Ascending aorta (tissue), 2 donors: Measurements from ENCODE around the gene PIM3. TPM values are rescaled to one million over a fixed set of nuclear protein-coding genes. Genes with fewer than 3 reads are reported as not detected.
A peak's percentile ranks its signal among the peaks of the same experiment; 100 is the strongest.

Source experiments
- DNase-seq, 2 donors: peaks; one replicate each; pipeline ENCODE4 v3.0.0-alpha.2; 2019; ENCODE audit warnings: low spot score in 2 of 2
- H3K27ac ChIP-seq, 2 donors: fragments of 200-600 bp; sonication (generic); one replicate each; pipeline ENCODE4 v1.5.1; 2016 to 2017; ENCODE audit warnings: mild to moderate bottlenecking in 1 of 2
- H3K27me3 ChIP-seq: fragments of 200-600 bp; sonication (generic); one replicate; pipeline ENCODE4 v1.5.1; 2017
- H3K36me3 ChIP-seq, 2 donors: fragments of 200-600 bp; sonication (generic); one replicate each; pipeline ENCODE4 v1.5.1; 2016
- H3K4me1 ChIP-seq, 2 donors: fragments of 200-600 bp; sonication (generic); one replicate each; pipeline ENCODE4 v1.5.1; 2016 to 2017; ENCODE audit warnings: mild to moderate bottlenecking in 1 of 2
- H3K4me3 ChIP-seq, 2 donors: fragments of 200-600 bp; sonication (generic); one replicate each; pipeline ENCODE4 v1.5.1; 2016 to 2017; ENCODE audit warnings: mild to moderate bottlenecking in 1 of 2
- H3K9me3 ChIP-seq, 2 donors: fragments of 200-600 bp; sonication (generic); one replicate each; pipeline ENCODE4 v1.5.1; 2016
- CTCF ChIP-seq, 3 experiments: fragments of 200-600 bp in 2 of 3; fragments of 450-650 bp in 1 of 3; sonication (generic) in 2 of 3; IDR thresholded peaks; one replicate each; pipeline ENCODE4 v1.5.1; 2016 to 2019; ENCODE audit warnings: antibody characterized with exemption in 3 of 3, mild to moderate bottlenecking in 1 of 3, moderate library complexity in 1 of 3
- intact Hi-C: fragments of 100-400 bp; cut with DNase I; formaldehyde crosslinking; loops from one replicate; pipeline ENCODE4 v1.15.1; 2023
- total RNA-seq: library from RNA; depleted of rRNA; stranded (reverse); fragments of >200 nt; gene quantifications from one replicate; pipeline ENCODE4 v1.1.0, GENCODE V29; 2016

PIM3 gene
- total RNA-seq, 1 donor from 2014 or later = 269 TPM

GRCh38 chr22:49950396-49950994, 10.1 kb upstream of the PIM3 start:
- Histone ChIP-seq H3K4me1 (peaks cover 3 to 16% of the 10 kb centered on the region in 2 donors), H3K4me3 (no peak overlapping the region), H3K27me3 (no peaks in the 10 kb centered on the region), H3K9me3 (no peaks in the 10 kb centered on the region), H3K27ac (no peak overlapping the region), H3K36me3 (no peaks in the 10 kb centered on the region)
- TF ChIP-seq CTCF (IDR thresholded peaks at IDR 0.05) = no peak
- DNase-seq = no peak
- intact Hi-C loops = no loop called here

GRCh38 chr22:49951000-49951677, 9.4 kb upstream of the PIM3 start:
- peaks cover 3 to 16% of the 10 kb centered on the region in 2 donors for H3K4me1 ChIP-seq
- intact Hi-C loops = no loop called here

DNA sequence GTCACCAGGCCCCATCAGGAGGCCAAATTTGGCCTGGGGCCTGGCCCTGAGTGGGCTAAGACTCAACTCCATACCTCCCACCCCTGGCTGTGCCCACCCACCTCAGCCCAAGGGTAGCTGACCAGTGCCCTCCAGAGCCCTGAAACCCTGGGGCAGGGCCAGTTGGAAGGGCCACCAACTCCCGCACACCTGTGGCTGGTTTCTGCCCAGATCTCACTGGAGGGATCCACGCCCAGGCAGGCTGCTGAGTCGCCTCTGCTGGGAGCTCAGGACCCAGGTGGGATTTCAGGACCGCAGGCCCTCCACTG, 8.9 kb upstream of the PIM3 start:
- Histone ChIP-seq H3K27ac (peak overlapping the region in 1 of 2 donors; percentile 32), H3K27me3 (no peaks in the 10 kb centered on the region), H3K4me1 (peaks cover 3 to 16% of the 10 kb centered on the region in 2 donors), H3K36me3 (no peaks in the 10 kb centered on the region), H3K9me3 (no peaks in the 10 kb centered on the region), H3K4me3 (no peak overlapping the region)
- intact Hi-C loops = no loop called here
- DNase-seq = no peak
- TF ChIP-seq CTCF (IDR thresholded peaks at IDR 0.05) = no peak

More at GRCh38 chr22:49951000-49951677, 9.4 kb upstream of the PIM3 start:
- TF ChIP-seq CTCF (IDR thresholded peaks at IDR 0.05) = no peak
- no peaks in the 10 kb centered on the region for H3K27me3 ChIP-seq
- H3K9me3 ChIP-seq = no peaks in the 10 kb centered on the region
- no peaks in the 10 kb centered on the region for H3K36me3 ChIP-seq
- no peak for DNase-seq
- H3K27ac ChIP-seq = no peak overlapping the region
- H3K4me3 ChIP-seq = no peak overlapping the region

DNA sequence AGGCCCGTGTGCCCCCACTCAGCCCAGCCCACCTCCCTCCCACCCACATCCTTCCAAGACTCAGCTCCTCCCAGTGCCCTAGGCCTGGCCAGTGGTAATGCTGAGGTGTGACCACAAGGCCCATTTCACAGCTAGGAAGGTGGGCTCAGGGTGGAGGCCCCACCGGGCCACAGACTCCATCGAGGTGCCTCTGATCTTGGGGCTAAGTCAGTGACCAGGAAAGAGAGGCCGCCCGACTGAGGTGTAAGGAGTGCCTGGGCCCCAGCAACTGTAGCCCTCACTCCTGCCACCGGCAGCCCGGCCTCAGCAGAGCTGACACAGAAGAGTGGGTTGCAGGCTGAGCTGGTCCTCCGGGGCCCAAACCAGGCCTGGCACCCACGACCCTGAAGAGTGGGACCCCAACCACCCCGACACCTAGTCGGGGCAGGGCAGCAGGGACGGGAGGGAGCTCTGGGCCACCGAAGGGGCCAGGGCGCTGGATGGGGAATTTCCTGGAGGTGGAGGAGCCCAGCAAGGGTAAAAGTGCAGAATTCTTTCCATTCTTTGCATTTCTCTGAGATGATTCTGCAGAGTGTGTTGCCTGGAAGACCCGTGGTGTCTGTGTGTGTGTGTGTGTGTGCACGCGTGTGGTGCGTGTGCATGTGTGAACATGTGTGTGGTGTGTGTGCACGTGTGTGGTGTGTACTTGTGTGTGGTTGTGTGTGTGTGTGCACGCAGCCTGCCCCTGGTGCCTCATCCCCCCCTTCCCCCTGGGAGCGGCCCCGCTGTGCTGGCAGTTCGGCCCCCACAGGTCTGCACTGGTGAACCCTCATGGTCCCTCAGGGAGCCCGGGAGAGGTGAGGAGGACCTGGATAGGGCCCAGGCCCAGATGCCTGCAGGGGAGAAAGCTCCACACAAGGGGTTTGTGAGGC, 8.3 kb upstream of the PIM3 start:
- Histone ChIP-seq H3K27me3 (no peaks in the 10 kb centered on the region), H3K9me3 (no peaks in the 10 kb centered on the region), H3K4me3 (no peak overlapping the region), H3K4me1 (peaks cover 3 to 16% of the 10 kb centered on the region in 2 donors), H3K36me3 (no peaks in the 10 kb centered on the region), H3K27ac (peak overlapping the region; percentile 32 to 60)
- intact Hi-C loops = no loop called here
- no peak for TF ChIP-seq CTCF (IDR thresholded peaks at IDR 0.05)
- DNase-seq = no peak

DNA sequence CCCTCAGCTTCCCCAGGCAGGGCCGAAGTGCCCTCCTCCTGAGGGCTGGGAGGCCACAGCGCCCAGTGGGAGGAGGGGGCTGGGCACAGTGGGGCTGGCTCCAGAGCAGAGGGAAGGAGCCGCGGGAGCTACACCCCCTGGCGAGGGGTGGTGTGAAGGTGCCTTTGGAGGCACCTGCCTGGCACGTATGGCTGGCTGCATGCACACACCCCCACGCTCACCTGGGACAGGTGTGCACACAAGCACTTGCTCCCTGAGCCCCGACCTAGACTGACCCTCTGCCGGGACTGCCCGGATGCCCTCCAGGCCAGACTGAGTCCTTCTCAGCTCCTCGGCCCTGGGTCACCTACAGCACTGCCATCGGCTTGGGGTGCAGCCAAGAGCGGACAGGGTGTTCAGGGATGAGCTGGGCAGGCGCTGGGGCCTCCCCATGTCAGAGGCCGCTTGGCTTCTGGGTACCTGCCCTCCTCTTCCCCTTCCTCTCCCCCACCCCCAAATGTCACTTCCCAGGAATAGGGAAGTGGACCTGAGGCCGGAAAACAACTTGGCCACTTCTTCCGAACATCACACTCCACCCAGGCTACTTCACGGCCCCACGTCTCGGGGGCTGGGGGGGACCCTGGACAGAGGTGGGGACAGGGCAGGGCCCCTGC, 7.4 kb upstream of the PIM3 start:
- intact Hi-C loops = no loop called here
- TF ChIP-seq CTCF (IDR thresholded peaks at IDR 0.05) = no peak
- Histone ChIP-seq H3K9me3 (no peaks in the 10 kb centered on the region), H3K27ac (peak overlapping the region; percentile 19 to 36), H3K36me3 (no peaks in the 10 kb centered on the region), H3K4me1 (peaks cover 3 to 16% of the 10 kb centered on the region in 2 donors), H3K4me3 (no peak overlapping the region), H3K27me3 (no peaks in the 10 kb centered on the region)
- no peak for DNase-seq
